Hepatocyte (in vitro differentiated cells): Measurements from ENCODE around the gene SNRNP70. TPM values are rescaled to one million over a fixed set of nuclear protein-coding genes. Genes with fewer than 3 reads are reported as not detected.

Source experiments
- DNase-seq: peaks from one replicate; pipeline ENCODE4 v3.0.0-alpha.2; 2016; ENCODE audit warnings: low spot score
- H2AFZ ChIP-seq: fragments of 200-600 bp; sonication (generic); 2 replicates; pipeline ENCODE4 v1.6.0; 2016; ENCODE audit warnings: antibody characterized with exemption, mild to moderate bottlenecking
- H3K27ac ChIP-seq: fragments of 200-600 bp; sonication (generic); 2 replicates; pipeline ENCODE4 v1.5.1; 2016; ENCODE audit warnings: mild to moderate bottlenecking
- H3K27me3 ChIP-seq: fragments of 200-600 bp; sonication (generic); 2 replicates; pipeline ENCODE4 v1.6.1; 2016
- H3K36me3 ChIP-seq: fragments of 200-600 bp; sonication (generic); replicated peaks from 2 replicates; pipeline ENCODE4 v1.5.1; 2016; ENCODE audit warnings: low read depth; ENCODE audit not compliant: insufficient read depth
- H3K4me1 ChIP-seq: fragments of 200-600 bp; sonication (generic); 2 replicates; pipeline ENCODE4 v1.5.1; 2016; ENCODE audit warnings: mild to moderate bottlenecking, moderate library complexity; ENCODE audit not compliant: insufficient read depth
- H3K4me2 ChIP-seq: fragments of 200-600 bp; sonication (generic); 2 replicates; pipeline ENCODE4 v1.6.0; 2016
- H3K4me3 ChIP-seq: fragments of 200-600 bp; sonication (generic); 2 replicates; pipeline ENCODE4 v1.5.1; 2016; ENCODE audit warnings: mild to moderate bottlenecking
- H3K79me2 ChIP-seq: fragments of 200-600 bp; sonication (generic); 2 replicates; pipeline ENCODE4 v1.6.0; 2017; ENCODE audit warnings: mild to moderate bottlenecking
- H3K9me2 ChIP-seq: fragments of 200-600 bp; sonication (generic); replicated peaks from 2 replicates; pipeline ENCODE4 v1.6.0; 2017; ENCODE audit warnings: mild to moderate bottlenecking; ENCODE audit not compliant: insufficient read depth
- H3K9me3 ChIP-seq: fragments of 200-600 bp; sonication (generic); 2 replicates; pipeline ENCODE4 v1.5.1; 2016; ENCODE audit warnings: low read depth, mild to moderate bottlenecking
- H4K20me1 ChIP-seq: fragments of 200-600 bp; sonication (generic); 2 replicates; pipeline ENCODE4 v1.6.0; 2016; ENCODE audit warnings: mild to moderate bottlenecking; ENCODE audit not compliant: insufficient read depth, poor library complexity, severe bottlenecking
- CTCF ChIP-seq: fragments of 200-600 bp; sonication (generic); IDR thresholded peaks from 2 replicates; pipeline ENCODE4 v1.5.1; 2016; ENCODE audit warnings: antibody characterized with exemption, mild to moderate bottlenecking; ENCODE audit not compliant: poor library complexity
- EZH2 ChIP-seq: fragments of 200-600 bp; sonication (generic); IDR thresholded peaks from 2 replicates; pipeline ENCODE4 v1.6.1; 2016; ENCODE audit warnings: antibody characterized with exemption, mild to moderate bottlenecking, borderline replicate concordance
- EZH2phosphoT487 ChIP-seq: fragments of 200-600 bp; sonication (generic); IDR thresholded peaks from one replicate; pipeline ENCODE4 v1.6.1; 2018; ENCODE audit warnings: antibody characterized with exemption, mild to moderate bottlenecking, low read depth, moderate library complexity; ENCODE audit not compliant: unreplicated experiment, severe bottlenecking
- WGBS: methylation state at CpG from one replicate; pipeline ENCODE4 v1.1.6; 2016; ENCODE audit warnings: low lambda C conversion rate; ENCODE audit errors: missing lambda C conversion rate; 5-methylcytosine and 5-hydroxymethylcytosine counted together
- polyA plus RNA-seq: library from polyadenylated mRNA; unstranded; fragments of >200 nt; fragmentation: Nextera tagmentation; extraction: Ambion mirVana; gene quantifications from 2 replicates; pipeline ENCODE4 v1.2.1, GENCODE V29; 2016
- total RNA-seq: library from RNA; depleted of rRNA; stranded (reverse); fragments of >200 nt; gene quantifications from 2 replicates; pipeline ENCODE4 v1.2.3, GENCODE V29; 2014

The SNRNP70 gene
- total and polyA plus RNA-seq, 2 experiments from 2014 or later = 190 to 248 TPM

GRCh38 chr19:49094505-49095482 lies 9.5 kb downstream of the SNRNP70 start:
- peaks cover 75% of the 10 kb centered on the region for H3K79me2 ChIP-seq
- H3K4me1 ChIP-seq = no peaks in the 10 kb centered on the region

GRCh38 chr19:49097453-49098288 lies 12.4 kb downstream of the SNRNP70 start:
- no peaks in the 10 kb centered on the region for H3K9me2 ChIP-seq
- 50% methylated on average over 8 of the region's 8 CpGs for WGBS
- peak overlapping the region; percentile 3 for H3K27ac ChIP-seq
- DNase-seq = peak; percentile 83
- H3K36me3 ChIP-seq = no peaks in the 10 kb centered on the region
- H3K27me3 ChIP-seq = no peaks in the 10 kb centered on the region
- no peaks in the 10 kb centered on the region for H3K4me1 ChIP-seq
- H2AFZ ChIP-seq = no peak overlapping the region
- TF ChIP-seq EZH2 (no peak), EZH2phosphoT487 (no peak), CTCF (peak; percentile 97)
- H3K9me3 ChIP-seq = no peaks in the 10 kb centered on the region
- H4K20me1 ChIP-seq = peaks cover 58% of the 10 kb centered on the region
- H3K4me3 ChIP-seq = no peak overlapping the region
- no peak overlapping the region for H3K4me2 ChIP-seq
- H3K79me2 ChIP-seq = peaks cover 55% of the 10 kb centered on the region

More at GRCh38 chr19:49094505-49095482, 9.5 kb downstream of the SNRNP70 start:
- Histone ChIP-seq H3K9me3 (no peaks in the 10 kb centered on the region), H3K9me2 (no peaks in the 10 kb centered on the region), H3K27me3 (no peaks in the 10 kb centered on the region), H3K27ac (no peak overlapping the region), H3K4me3 (no peak overlapping the region), H3K4me2 (no peak overlapping the region), H3K36me3 (no peaks in the 10 kb centered on the region), H4K20me1 (peaks cover 60% of the 10 kb centered on the region), H2AFZ (no peak overlapping the region)
- DNase-seq = no peak
- WGBS = 93% methylated on average over 23 of the region's 23 CpGs
- TF ChIP-seq EZH2phosphoT487 (no peak), EZH2 (no peak), CTCF (no peak)

- no peak overlapping the region for H3K27ac ChIP-seq
- no peak for DNase-seq
- no peaks in the 10 kb centered on the region for H3K27me3 ChIP-seq
- peaks cover 64% of the 10 kb centered on the region for H4K20me1 ChIP-seq
- no peaks in the 10 kb centered on the region for H3K9me2 ChIP-seq
- no peak overlapping the region for H2AFZ ChIP-seq
- no peaks in the 10 kb centered on the region for H3K9me3 ChIP-seq
- no peak for TF ChIP-seq EZH2
- TF ChIP-seq EZH2phosphoT487 = no peak
- no peak for TF ChIP-seq CTCF
- peaks cover 46% of the 10 kb centered on the region for H3K79me2 ChIP-seq
- no peaks in the 10 kb centered on the region for H3K4me1 ChIP-seq
- no peak overlapping the region for H3K4me3 ChIP-seq
- H3K36me3 ChIP-seq = no peaks in the 10 kb centered on the region
- H3K4me2 ChIP-seq = no peak overlapping the region
- 90% methylated on average over 4 of the region's 4 CpGs for WGBS
Measured at GRCh38 chr19:49098795-49099194, 13.5 kb downstream of the SNRNP70 start.
